Effector memory CD4-positive, alpha-beta T cell (primary cell): ENCODE data around the gene DGKI.

ENCODE experiments used
- DNase-seq, 3 donors: peaks; one replicate each; pipeline ENCODE4 v3.0.0-alpha.2; 2020
- H3K27ac ChIP-seq: 2 replicates; pipeline ENCODE4 v1.7.0; 2013; ENCODE audit warnings: mild to moderate bottlenecking, low read length, moderate library complexity; ENCODE audit not compliant: insufficient read depth, poor library complexity, severe bottlenecking
- H3K27me3 ChIP-seq: replicated peaks from 2 replicates; pipeline ENCODE4 v1.7.0; 2013; ENCODE audit warnings: mild to moderate bottlenecking, low read length; ENCODE audit not compliant: insufficient read depth, control insufficient read depth, poor library complexity, severe bottlenecking
- H3K36me3 ChIP-seq: 2 replicates; pipeline ENCODE4 v1.7.0; 2013; ENCODE audit warnings: mild to moderate bottlenecking, low read length, moderate library complexity; ENCODE audit not compliant: control insufficient read depth, insufficient read depth
- H3K4me1 ChIP-seq: 2 replicates; pipeline ENCODE4 v1.7.0; 2013; ENCODE audit warnings: low read length, mild to moderate bottlenecking; ENCODE audit not compliant: control insufficient read depth, insufficient read depth, poor library complexity, severe bottlenecking
- H3K4me3 ChIP-seq: 2 replicates; pipeline ENCODE4 v1.7.0; 2013; ENCODE audit warnings: low read length, low read depth, mild to moderate bottlenecking; ENCODE audit not compliant: insufficient read depth, poor library complexity, severe bottlenecking
- H3K9me3 ChIP-seq: 2 replicates; pipeline ENCODE4 v1.7.0; 2013; ENCODE audit warnings: mild to moderate bottlenecking, low read length, moderate library complexity; ENCODE audit not compliant: control insufficient read depth

DGKI gene

DNA sequence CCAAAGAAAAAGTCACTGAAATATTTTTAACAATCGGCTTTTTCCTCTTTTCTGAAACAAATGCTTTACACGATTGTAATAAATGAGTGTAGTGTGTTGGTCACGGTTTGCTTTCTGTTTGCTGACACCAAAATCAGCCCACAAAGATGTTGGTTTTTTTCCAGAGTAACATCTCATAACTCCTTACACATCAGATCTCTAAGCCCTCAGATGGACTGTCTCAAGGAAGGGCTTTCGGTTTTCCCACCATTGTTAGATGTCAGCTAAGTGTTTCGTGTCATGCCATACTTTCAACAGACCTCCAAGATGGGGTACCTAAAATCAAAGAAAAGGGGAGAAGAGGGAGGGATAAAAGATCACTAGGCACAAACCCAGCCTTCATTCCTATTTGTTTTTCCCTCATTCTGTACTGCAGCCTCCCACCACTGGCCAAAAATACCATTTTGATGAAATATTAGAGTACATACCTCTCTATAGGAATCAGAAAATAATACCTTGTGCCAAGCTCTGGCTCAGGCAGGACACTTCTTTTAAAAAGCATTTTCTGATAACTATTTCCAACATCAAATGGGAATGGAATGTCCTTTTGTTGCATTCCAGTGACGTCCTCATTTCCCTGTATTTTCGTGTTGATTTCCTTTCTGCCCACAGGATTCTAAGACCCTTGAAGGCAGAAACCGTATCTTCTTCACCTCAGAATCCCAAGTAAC, 159.1 kb downstream of the DGKI start:
- no peaks in the 10 kb centered on the region for H3K9me3 ChIP-seq
- H3K36me3 ChIP-seq: no peaks in the 10 kb centered on the region
- no peaks in the 10 kb centered on the region for H3K27me3 ChIP-seq
- no peak overlapping the region for H3K4me3 ChIP-seq
- no peaks in the 10 kb centered on the region for H3K4me1 ChIP-seq
- H3K27ac ChIP-seq: no peak overlapping the region
- DNase-seq: no peak

DNA sequence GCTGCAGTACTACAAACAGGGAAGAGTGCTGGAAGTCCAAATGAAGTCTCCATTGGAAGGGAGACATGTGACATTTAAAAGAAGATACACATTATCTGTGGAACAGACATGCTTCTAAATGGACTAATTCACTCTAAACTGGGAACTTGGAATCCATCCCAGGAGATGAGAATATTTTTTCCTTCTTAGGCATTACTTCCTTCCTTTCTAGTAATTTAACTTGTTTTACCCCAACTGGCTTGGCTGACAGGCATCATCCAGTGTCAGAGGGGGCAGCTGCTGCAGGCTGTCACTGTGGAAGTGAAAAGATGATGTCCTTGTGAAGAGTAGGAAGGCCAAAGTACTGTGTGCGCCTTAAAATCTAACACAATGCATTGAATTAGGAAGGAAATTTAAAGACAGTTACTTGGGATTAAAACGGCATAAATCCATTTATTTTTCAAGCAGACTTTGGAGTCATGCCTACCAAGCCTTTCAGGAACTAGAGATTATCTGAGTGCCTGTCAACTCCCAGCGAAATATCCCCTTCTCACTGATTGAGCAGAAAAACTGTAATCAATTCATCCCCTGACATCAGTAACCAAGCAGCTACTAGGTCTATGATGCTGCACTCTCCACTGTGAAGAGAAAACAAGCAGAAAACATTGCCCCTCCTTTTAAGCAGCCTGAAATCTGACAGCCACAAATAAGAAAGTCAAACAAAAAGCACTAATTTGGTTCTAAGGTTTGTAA, 161.2 kb downstream of the DGKI start:
- H3K9me3 ChIP-seq: no peaks in the 10 kb centered on the region
- H3K4me3 ChIP-seq: no peak overlapping the region
- no peak for DNase-seq
- no peaks in the 10 kb centered on the region for H3K4me1 ChIP-seq
- H3K36me3 ChIP-seq: no peaks in the 10 kb centered on the region
- no peaks in the 10 kb centered on the region for H3K27me3 ChIP-seq
- H3K27ac ChIP-seq: no peak overlapping the region

DNA sequence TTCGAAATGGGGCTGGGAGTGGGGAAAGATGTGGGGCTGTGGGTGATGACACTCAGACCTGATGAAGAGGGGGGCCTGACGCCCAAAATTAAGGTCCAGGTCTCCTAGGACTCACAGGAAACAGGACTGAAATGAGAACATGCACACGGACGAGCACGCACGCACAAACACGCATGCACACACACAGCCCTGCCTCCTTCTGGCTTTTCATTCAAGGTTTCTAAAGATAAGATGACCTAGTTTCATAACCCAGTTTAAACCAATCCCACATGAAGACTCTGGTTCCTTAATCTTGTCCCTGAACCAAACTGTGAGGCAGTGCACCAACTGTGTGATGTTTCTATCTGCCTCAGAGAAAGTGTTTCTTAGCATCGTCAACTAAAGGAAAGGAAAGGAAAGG, 162.0 kb downstream of the DGKI start:
- Histone ChIP-seq H3K27ac (no peak overlapping the region), H3K9me3 (no peaks in the 10 kb centered on the region), H3K36me3 (no peaks in the 10 kb centered on the region), H3K4me1 (no peaks in the 10 kb centered on the region), H3K27me3 (no peaks in the 10 kb centered on the region), H3K4me3 (no peak overlapping the region)
- DNase-seq: no peak

DNA sequence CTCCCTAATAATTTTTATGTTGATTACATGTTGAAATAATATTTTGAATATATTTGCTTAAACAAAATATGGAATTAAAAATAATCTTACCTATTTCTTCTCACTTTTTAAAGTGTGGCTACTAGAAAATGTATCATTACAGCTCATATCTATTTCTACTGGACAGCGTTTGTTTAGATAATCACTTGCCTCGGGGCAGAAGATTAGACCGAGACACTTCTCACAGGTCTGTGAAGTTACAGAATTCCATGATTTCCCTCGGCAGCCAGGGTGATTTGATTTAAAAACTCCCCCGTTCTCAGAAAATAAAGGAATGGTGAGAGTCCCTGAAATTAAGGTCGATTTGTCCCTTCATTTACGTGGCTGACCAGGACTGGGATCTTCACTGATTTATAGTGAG, 162.5 kb downstream of the DGKI start:
- DNase-seq: no peak
- H3K36me3 ChIP-seq: no peaks in the 10 kb centered on the region
- H3K27ac ChIP-seq: no peak overlapping the region
- no peak overlapping the region for H3K4me3 ChIP-seq
- H3K27me3 ChIP-seq: no peaks in the 10 kb centered on the region
- no peaks in the 10 kb centered on the region for H3K9me3 ChIP-seq
- no peaks in the 10 kb centered on the region for H3K4me1 ChIP-seq

DNA sequence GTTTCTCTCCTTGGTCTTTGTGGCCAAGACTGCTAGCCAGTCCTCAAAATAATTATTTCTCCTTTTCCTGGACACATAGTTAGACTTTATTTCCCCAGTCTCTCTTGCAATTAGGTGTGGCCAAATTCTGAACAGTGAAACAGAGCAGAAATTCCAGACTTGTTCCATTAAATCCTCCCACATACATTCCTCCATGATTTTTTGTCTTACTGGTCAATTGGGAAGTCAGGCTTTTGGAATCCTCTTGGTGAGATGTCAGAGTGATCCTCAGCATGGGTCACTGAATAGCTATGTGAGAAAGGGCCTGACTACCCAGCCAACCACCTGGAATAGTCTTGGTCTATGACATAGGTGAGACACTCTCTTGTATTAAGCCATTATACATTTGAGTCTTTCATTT, 164.2 kb downstream of the DGKI start:
- Histone ChIP-seq H3K36me3 (no peaks in the 10 kb centered on the region), H3K27me3 (no peaks in the 10 kb centered on the region), H3K27ac (no peak overlapping the region), H3K9me3 (no peaks in the 10 kb centered on the region), H3K4me3 (no peak overlapping the region), H3K4me1 (no peaks in the 10 kb centered on the region)
- DNase-seq: no peak

DNA sequence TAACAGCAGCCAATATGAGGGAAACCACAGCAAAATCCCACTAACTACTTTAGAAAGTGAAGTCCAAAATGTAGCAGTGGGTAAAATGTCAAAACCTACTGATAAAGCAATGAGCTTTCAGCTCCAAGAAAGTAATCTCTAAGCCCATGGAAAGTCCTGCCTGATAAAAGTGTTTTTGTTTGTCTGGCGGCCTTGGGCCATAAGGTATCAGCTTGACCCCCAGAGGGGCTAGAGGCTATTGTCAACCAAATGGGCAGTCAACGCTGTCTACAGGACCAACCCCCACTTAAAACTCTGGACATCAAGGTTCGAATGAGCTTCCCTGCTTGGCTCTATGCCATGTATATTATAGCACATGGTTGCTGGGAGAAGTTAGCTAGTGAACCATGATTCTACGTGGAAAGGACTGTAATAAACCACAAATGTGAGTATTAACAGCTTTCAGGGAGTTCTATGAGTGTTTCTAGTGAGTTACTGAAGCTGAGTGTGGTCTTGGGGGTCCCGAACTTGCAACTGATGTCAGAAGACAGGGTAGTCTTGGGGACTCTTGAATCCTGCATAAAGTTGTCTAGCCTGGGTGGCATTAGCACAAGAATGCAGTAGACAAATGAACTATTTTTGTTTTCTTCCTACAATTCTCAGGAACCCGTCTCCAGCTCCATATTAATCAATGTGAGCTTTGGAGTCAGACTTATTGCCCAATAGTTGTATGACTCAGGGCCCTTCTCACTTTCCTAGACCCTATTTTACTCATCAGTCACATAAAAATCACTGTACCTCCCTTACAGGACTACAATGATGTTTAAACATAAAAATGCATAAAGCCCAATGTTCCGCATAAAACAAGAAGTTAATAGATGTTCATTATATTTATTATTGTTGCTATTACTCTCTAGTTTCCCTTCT, 164.9 kb downstream of the DGKI start:
- H3K27ac ChIP-seq: no peak overlapping the region
- H3K27me3 ChIP-seq: no peaks in the 10 kb centered on the region
- H3K4me3 ChIP-seq: no peak overlapping the region
- H3K9me3 ChIP-seq: no peaks in the 10 kb centered on the region
- no peak for DNase-seq
- H3K36me3 ChIP-seq: no peaks in the 10 kb centered on the region
- no peaks in the 10 kb centered on the region for H3K4me1 ChIP-seq

DNA sequence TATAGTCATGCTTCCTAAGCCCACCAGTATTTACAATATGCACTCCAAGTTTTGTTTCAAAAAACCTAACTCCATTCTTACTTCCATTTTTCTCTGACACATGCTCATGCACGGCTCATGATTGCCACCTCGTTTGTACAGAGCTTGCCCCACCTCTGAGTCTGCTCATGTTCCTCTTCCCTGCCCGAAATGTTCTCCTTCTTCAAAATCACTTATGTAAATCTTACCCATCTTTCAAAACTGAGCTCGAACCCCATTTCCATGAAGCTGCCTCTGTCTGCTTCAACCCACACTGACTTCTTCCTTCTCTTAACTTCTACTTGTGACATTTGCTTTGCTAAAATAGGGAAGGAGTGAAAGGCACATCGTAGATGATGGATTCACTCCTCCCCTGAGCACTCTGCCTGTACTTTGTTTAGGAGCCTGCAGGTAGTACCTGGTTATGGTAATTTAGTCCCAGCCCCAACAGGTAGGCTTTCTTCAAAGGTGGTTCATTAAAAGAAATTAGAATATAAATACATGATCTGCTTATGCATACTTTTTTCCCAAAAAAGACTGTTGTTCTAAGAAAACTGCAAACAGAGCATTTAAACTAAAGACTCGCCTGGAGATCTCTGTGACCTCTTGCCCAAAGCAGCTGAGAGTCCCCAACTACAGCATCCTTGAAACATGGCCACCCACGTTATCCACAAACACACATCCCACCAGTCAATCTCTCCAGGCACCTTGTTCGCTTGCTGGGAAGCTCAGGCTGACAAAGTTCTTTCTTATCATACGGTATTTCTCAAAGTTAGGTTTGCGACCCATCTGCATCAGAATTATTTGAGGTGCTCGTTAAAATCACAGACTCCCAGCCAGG, 172.0 kb downstream of the DGKI start:
- no peak for DNase-seq
- no peak overlapping the region for H3K27ac ChIP-seq
- no peaks in the 10 kb centered on the region for H3K4me1 ChIP-seq
- H3K27me3 ChIP-seq: no peaks in the 10 kb centered on the region
- no peak overlapping the region for H3K4me3 ChIP-seq
- H3K36me3 ChIP-seq: no peaks in the 10 kb centered on the region
- H3K9me3 ChIP-seq: no peaks in the 10 kb centered on the region

DNA sequence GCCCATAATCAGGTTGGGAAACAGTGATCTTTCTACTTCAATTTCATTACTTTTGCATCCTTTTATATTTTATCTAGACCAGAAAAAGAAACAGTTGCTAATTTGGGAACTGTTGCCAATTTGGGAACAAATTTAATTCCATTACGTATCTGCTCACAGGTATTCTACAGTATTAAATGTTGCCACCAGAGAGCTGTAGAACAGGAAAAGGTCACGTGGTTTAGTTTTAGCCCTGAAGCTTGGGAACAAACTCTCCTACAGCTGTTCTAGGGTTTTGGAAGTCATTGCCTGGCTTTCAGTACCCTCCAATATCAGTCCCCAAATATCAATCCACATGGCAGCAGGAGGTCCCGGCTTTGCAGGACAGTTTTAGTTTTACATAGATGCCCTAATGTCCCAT, 172.7 kb downstream of the DGKI start:
- Histone ChIP-seq H3K9me3 (no peaks in the 10 kb centered on the region), H3K4me1 (no peaks in the 10 kb centered on the region), H3K4me3 (no peak overlapping the region), H3K36me3 (no peaks in the 10 kb centered on the region), H3K27me3 (no peaks in the 10 kb centered on the region), H3K27ac (no peak overlapping the region)
- DNase-seq: no peak

DNA sequence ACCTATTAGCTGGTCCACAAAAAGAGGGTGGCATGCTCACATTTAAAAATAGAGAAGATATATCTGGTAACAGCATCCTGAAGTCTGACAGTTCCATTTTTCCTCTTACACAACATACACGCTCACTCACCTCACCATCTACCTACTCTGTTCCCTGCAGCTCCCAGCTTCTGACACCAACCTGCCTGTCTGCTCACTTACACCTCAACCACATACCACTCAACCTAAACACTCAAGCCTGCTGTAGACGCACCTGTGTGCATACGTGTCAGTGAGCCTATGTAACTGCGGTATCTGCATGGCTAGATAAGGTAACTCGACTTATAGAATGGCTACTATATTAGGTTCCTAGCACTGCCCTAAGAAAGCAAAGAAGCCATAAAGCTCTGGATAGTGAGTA, 174.9 kb downstream of the DGKI start:
- Histone ChIP-seq H3K4me3 (no peak overlapping the region), H3K4me1 (no peaks in the 10 kb centered on the region), H3K27ac (no peak overlapping the region), H3K9me3 (no peaks in the 10 kb centered on the region), H3K36me3 (no peaks in the 10 kb centered on the region), H3K27me3 (peaks cover 2% of the 10 kb centered on the region)
- no peak for DNase-seq
